NCI-H526 treated with DMSO at 0.1 percent for 48 hours (cell line): ENCODE data around the gene SRPX.

Experiments
- DNase-seq: peaks from one replicate; lab custom pipeline; 2025; lab: John Stamatoyannopoulos, UW

Gene SRPX

DNA sequence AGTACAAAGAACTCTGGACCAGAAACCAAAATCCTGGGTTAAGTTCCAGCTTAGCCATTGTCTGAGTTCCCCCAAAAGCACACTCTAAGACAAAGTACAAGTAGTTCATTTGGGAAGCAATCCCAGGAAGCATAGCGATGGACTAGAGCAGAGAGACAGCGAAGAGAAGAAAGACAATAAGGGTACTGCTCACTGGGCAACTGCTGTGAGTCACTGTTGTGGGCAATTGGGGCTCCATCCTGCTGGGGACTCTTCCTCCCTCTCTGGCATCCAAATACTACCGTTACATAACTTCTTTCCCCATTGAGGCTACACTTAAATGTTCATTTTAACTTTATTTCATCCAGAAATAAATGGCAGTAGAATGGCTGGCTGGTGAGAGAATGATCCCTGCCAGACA is 14.1 kb downstream of the SRPX start:
- no peak for DNase-seq

DNA sequence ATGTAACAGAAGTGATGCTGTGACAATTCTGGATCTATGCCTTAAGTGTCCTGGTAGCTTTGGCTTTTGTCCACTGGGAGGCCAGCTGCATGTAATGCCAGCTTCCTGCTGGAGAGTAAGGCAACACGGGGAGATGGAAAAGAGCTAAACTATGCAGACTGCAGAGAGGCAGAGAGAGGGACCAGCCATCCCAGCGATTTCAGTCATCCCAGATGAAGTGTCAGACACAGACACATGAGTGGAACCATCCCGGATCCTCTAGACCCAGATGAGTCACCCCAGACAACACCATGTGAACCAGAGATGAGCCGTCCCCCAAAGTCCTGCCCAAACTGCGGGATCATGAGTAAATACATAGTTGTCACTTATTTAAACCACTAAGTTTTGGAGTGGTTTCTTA is 14.6 kb downstream of the SRPX start:
- no peak for DNase-seq

DNA sequence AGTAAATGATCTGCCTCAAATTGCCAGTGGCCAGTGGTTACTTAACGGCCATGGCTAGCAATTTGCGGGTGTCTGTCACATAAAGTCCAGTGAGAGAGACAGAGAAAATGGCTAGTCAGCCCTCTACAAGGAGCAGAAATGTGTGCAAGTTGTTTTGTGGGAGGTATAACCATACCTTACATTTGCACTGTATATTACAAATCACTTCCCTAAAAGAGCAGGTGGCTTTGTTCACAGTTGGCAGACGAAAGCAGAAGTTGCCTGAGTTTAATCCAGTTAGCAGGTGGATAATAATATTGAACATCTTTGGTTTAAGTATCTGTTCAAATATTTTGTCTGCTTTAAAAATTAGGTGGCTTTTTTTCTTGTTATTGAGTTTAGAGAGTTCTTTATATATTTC is 15.6 kb downstream of the SRPX start:
- DNase-seq = no peak

DNA sequence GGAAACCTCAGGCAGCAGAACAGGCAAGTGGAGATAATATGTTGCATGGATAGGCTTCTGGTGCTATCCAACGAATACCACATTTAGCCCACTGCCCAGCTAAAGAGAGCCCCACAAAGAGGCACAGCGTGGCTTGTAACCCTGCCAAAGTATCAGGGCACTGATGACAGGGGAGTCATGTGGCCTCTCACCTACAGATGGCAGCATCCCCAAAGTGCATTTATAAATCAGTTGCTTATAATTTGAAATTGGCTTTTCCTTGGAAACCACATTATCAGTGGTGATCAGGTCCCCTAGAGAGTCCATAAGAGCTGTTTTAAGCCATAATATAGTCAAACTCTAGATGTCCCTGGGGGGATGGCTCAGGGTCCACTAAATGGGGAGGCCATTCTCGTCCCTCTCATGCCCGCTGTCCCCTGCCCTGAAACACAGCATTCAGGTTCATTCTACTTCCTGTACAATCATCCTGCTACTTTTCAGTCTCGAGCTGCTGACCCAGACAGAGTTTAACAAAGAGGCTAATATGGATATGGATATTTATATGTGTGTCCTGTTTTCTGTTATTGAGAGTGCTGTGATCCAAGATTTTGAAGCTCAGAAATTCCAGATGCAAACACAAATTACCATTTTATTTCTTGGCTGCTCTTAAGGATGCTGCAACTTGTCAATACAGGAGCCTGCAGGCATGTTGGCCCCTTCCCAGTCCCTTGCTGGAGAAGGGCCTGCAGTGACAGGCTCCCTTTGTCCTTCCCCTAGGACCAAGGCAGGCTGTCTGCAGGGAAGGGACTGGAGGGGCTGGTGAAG is 28.5 kb downstream of the SRPX start:
- peak; percentile 1 for DNase-seq

DNA sequence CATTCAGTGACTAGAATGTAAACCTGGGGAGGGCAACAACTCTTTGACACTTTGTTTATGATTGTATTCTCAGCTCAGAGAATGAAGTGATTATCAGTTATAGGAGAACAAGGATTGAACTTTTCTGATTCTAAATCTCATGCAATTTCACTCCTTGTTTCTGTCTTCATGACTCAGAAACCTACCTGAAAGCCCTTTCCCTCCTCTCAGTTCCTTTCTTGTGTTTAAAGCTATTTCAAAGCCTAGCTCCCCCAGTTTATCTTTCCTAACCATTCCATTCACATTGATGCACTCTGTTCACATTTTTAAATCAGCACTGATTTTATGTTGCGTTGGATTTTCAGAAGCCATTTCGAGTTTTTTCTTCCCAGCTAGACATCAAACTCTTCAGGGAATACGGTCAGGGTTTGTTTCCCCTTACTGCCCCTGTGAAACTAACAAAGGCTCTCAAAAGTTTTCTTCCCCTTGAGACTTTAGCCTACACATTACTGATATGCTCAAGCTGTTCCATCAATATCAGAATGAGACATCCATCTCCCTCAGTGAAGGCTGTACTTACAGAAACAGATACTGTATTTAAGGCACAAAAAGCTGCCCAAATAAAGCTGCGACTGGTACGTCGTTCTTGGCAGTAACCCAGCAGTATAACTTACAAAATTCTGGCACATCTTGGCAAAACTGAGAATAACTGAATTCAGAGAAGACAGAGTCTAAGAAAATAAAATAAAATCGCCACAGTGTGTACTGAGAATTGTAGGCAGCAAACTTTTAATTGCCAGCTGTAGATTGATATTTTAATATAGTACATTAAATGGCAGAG is 31.0 kb downstream of the SRPX start:
- DNase-seq = no peak

DNA sequence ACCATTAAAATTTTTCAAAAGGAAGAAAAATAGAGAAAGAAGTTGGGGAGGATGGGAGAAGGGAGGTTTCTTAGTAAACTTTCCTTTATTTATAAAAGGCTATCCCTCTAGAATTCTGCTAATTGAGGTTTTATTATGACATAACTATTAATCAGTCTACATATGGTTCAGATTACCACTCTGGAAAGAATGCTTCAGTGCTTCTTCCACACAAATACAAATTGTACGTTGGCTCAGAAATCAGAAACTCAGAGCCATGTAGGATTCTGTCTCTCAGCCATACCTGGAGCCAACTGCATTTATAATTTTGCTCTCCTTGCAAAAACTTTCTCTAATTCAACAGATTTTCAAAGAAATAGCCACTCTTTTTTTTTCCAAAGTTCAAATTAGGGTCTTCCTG is 37.1 kb downstream of the SRPX start:
- DNase-seq = no peak

DNA sequence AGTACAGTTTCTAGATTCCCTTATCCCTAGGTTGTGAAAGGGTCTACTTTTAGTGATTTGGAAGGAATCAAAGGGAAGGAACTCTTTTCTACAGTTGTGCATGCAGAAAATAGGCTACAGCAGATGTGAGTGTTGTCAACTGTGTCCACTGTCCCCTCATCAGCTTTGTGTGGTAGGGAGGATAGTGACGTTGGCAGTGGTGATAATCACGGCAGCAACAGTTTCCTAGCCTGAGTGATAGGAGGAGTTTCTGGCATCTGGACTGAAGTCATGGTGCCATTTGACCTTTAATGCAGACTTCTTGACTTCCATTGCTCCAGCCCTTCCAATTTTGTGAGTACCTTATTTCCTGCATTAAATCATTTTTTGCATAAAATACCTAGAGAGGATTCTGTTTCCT is 39.3 kb downstream of the SRPX start:
- no peak for DNase-seq

DNA sequence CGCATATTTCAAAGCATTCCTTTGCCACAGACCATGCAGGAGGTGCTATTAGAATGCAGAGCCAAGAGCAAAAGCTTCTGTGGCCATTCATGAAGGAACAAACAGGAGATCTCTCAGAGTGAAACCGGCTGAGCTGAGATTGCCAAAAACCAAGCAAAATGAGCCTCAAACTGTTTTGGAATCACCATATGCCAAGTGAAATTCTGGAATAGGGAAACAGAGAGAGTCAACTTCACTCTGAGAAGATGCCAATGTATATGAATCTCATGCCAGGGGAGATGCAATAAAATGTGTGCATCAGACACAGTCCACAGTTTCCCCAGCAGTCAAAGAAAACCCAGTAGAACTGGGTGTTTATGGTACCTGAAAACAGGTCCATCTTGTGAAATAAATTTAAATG is 42.3 kb downstream of the SRPX start:
- no peak for DNase-seq

DNA sequence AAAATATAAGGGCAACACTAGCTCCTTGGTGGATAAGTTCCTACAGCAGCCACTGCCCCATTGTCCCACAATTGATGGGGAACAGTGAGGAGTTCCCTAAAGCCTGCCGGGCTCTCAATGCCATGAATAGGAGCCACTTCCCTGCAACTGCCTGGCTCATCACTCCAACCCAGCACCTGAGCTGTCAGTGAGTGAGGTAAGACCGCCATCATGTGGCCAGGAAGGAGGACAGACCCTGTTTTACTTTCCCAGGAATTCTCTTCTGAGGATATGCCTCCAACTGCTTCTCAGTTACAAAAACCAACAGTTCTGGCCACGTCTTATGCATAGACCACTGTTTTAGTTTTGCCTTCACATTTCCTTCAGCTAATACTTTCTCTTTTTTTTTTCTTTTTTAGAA is 45.5 kb downstream of the SRPX start:
- peak; percentile 18 for DNase-seq

DNA sequence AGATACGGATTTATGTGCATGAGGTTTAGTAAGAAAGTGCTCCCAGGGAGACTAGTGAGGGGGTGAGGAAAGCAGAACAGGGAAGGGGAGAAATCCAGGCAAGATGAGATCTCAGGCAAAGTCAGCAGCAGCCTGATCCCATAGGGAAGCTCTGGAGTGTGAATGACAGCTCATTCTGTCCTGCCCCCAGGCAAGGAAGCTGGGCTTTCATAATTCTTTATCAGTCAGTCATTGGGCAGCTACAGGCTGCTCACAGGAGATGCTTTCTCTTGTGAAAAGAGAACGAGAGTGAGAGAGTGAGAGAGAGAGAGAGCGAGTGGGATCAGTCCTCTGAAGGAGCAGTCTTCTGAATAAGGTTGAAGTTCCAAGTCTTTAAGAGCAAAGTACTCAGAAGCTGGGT is 48.1 kb downstream of the SRPX start:
- no peak for DNase-seq

DNA sequence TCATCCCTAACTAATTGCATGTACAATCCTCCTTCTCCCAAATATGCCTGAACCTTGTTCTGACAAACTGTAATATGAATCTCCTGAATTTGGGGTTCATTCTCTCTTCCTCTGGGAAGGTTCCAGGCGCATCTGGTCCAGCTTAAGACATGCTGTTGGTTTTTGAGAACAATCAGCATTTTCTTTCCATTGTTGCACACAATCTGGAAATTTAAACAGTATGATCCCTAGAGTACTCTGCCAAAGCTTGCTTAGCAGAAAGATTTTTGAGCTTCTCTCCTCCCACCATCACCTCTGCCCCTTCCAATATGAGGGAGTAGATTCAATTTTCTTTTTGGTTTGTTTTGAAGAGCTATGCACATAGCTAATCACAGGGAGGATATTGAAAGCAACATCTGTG is 50.1 kb downstream of the SRPX start:
- no peak for DNase-seq

DNA sequence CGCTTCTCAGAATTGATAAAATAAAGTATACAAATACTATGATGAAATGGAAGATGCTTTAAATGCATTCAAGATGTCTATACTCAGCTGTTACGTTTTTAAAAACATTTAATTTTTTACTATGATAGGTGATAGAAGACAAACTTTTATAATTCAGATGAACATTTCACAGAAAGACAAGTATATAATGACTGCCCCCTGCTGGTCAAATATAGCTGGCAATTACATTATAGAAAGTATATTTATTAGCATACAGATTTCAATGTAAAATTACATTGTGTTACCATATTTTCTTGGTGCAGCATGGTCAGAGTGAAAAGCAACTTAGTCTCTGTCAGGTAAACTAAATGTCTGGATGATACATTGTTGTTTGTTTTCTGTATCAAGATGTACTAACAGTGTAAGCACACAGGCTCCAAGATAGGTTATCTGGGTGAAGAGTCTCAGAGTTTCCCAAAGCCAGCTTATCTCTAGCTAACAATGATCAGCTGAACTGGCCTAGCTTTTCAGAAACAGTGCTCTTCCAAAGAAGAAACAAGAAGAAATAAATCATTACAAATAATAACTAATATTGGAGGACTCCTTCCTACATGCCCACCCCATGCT is 54.1 kb downstream of the SRPX start:
- DNase-seq = peak; percentile 10

DNA sequence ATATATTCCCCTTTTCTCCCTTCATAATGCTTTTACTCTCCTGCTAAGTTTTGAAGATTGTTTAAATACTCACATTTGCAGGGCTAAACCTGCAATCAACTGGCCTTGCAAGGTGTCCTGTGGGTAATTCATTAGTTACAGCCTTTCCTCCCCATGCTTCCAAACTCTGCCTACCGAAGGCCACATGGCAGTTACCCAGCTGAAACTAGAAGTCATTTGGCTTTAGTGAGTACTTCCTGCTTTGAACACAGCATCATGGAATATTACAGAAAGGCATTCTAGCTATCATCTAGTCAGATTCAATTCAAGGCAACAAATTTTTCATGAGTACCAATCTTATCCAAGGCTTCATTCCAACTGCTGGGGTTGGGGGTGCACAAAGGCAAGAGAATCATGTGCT is 55.6 kb downstream of the SRPX start:
- DNase-seq = no peak

DNA sequence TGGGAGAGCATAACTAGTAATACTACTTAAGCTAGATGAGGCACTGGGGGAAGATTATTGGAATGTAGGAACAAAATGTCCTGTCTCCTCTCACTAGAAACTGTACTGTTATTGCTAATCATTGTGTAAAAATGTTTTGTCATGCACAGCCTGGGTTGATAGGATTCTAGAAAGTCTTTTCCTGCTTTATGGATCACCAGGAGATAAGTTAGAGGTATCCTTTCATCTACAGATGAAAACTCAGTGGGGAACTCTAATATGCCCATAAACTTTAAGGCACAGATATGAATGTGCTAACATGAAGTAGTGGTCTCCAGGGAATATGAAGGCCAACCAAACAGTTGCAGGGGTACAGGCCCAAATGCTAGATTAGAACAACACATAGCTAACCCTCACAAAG is 57.5 kb downstream of the SRPX start:
- DNase-seq = no peak

DNA sequence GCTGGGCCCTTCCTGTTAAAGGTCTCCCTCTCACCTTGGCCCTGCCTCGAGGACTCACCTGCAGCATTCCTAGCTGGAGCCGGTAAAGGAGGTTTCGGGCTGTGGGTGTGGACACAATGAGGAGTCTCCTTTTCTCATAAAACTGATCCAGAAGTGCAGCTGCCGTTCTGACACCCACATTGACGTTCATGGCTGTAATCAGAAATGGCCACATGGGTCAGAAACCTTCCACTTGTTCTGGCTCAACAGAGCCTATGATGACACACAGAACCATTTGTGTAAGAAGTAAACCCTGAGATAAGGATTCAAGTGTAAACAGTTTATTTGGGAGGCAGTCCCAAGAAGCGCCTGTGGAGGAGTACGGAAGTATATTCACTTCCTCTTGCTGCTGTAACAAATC is 63.8 kb downstream of the SRPX start:
- DNase-seq = no peak

DNA sequence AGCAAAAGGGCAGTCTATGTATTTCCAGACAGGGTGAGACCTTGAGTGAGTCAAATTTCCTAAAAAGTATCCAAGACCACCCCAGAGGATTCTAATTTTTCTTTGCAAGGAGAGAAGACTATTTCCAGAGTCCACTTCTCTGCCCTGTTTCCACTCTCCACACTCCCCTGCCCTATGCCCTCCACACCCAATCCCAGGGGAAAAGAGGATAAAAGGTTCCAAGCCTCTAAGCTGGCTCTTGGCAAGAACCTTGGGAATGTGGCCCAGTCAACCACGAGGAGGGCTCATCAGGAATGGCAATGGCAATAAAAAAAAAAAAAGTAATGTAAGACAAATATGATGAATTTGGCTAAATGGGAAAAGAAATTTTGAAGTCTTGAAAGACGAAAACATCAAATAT is 65.9 kb downstream of the SRPX start:
- DNase-seq = no peak

DNA sequence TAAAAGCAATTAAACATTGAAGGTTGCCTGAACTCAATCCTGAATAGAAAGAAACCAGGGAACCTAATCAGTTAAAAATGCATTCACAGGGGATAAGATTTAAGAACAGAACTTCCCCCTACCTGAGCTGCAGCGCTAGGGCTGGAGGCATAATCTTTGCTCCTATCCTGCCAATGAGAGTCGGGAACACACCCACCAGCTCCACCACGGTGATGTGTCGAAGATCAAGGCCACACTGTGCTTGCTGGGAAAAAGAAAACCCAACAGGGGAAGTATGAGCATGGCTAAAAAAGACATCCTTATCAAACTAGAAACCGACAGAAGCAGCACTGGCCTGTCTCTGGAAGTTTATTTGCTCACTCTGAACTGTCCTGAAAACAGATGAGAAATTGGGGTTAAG is 66.3 kb downstream of the SRPX start:
- no peak for DNase-seq

DNA sequence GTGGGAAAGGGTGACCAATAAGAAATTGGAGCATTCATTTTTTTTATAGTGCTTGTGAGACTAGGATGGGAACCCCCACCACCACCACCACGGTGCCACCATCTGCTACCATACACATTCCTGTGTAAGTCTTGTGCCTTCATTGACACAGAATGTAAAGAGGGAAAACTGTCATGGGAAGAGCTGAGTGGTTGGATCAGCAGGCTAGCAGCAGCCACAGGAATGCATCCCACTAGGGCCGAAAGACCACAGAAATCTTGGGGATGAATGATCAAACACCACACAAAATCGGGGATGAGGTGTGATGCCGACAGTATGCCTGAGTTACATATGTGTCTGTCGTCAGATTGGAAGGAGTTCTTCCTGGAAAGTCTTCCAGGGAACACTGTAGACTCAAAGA is 69.2 kb downstream of the SRPX start:
- no peak for DNase-seq

DNA sequence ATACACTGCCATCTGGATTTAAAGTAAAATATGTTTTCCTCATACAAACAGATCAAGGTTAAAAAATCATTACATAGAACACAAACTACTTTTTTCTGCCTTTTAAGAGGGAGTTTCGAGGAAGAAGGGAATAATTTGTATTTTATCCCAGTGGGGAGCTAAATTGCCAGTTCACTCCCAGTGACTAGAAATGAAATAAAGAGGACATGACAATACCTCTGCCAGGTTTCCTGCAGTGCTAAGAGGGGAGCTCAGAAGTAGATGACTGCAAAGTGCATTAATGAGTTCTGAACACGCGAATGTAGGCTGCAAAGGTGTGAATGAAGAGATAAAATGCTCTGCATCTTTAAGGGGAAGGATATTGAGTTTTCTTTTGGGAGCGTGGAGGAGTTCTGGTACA is 69.7 kb downstream of the SRPX start:
- DNase-seq = no peak

DNA sequence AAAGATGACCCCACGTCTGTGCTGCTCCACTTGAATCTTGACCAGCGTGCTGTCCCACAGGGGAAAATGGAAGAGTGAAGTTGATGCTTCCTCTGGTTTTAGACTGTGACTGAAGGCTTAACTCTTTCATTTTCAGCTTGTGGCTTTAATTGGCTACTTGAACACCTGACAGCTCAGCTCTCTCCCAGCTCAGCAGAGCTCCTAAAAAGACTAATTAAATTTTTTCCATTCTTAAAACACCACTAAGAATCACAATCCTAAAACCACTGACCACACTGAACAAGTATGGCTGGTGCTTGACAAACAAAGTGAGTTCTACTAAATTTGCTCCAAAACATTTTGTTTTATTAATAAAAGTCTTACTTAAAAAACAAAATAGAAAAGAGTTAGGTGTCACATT is 71.7 kb downstream of the SRPX start:
- no peak for DNase-seq

DNA sequence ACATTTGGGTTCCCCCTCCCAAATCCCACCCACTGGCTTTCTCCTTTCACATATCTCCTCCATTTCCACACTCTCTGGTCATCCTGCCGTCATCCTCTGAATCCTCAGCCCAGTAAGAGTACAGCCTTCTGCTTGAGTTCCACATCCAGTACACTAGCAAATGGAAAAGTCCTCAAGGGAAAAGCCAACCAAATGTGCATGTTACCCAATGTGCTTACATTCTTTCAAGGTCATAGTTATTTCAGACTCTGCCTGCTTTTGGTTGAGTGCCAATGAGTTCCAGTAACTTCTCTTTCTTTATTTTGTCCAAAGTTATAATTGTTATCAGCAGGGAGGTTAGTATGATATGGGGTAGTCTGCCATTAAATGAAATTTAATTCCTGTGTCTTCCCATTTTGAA is 78.1 kb downstream of the SRPX start:
- no peak for DNase-seq

DNA sequence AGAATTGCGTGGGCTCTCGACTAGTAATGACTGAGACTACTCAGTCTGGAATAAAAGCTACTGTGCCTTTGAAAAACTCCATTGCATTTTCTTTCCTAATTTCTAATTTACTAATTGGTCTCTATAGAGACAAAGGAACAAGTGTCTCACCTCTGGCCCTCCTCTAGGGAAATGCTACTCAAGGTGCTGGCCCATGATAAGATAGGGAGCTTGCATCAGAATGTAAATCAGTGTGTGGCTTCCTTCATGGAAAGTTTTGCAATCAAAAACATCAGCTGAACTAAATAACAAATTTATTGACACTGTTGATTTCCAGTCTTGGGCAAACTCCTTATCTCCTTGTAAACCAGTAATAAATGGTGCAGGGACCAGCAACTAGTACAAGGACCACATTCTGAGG is 81.8 kb downstream of the SRPX start:
- DNase-seq = no peak

DNA sequence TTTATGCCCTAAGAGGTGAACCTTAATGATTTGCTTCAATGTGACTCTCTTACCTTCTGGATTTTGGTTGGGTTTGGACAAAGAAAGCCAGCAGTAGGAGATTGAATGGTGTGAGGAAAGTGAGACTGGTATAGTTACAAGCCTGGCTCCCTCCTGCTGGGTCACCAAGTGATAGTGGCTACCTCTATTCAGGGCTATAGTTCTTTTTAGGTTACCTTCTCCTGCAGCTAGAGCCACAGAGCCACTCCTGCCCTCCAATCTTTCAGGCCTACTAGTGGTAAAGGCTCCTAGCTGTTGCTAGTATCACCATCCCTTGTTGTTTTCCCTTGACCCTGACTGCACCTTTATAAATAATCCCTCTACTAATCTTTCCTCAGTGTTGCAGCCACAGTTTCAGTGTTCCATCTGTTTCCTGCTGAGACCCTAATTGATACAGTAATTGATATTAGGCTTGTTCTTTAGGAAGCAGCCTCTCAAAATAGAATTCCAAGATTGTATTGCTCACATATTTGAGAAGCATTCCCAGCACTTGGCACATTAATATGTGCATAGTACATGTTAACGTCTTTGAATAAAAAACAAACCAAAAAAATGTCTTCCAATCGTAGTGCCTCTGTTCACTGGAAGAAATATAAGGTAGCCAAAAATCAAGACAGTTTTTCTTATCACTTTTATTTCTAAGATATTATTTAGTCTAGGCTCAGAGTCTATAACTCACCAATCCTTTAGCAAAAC is 82.3 kb downstream of the SRPX start:
- DNase-seq = no peak
